ENCODE data around the gene SIRT2.
A peak's percentile ranks its signal among the peaks of the same experiment; 100 is the strongest.
"Not testable (repeated sequence)": the region's sequence is repeated elsewhere in the genome, so short reads cannot be mapped to it uniquely, and the experiment has no call there.

SIRT2 gene

DNA sequence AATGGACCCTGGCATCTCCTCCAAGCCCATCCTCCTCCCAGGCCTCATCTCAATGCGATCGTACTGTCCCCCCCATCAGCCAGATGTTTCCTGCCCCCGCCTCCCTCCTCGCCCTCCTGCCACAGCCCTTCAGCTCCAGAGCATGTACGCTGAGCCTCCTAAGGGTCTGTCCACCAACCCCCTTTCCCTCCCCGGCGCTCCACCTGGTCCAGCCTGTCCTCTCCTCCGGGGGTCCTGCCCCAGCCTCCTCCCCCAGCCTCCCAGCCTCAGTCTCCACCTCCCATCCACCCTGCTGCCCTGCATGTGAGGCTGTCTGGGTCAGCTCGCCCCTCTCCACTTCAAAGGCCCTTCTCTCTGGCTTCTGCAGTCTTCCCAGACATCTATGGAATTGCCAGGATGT lies 4.5 kb downstream of the SIRT2 start:
- Mint-ChIP-seq H3K4me3 (no peak overlapping the region), H3K27me3 (no peaks in the 10 kb centered on the region), H3K36me3 (peaks cover 3% of the 10 kb centered on the region), H3K4me1 (peaks cover 20% of the 10 kb centered on the region), H3K9me3 (no peaks in the 10 kb centered on the region), H3K27ac (no peak overlapping the region)
- no peak for DNase-seq
- CTCF ChIA-PET: no interaction called here

DNA sequence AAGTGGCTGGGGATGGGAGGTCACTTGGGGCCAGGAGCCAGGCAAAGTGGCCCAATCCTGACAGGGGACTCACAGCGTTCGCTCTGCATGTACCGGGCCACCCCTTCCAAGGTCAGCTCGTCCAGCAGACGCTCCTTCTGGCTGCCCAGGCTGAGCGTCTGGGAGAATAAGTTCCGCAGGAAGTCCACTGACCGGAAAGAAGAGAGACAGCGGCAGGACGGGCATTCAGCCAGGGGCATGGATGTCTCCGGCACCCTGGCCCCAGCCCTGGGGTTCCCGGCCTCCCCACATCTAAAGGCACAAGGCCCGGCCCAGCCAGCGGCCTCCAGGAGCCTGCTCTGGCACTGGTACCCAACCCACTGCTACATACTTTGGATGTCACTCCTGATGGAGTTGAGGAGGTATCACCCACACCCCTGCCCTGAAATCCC lies 6.1 kb downstream of the SIRT2 start:
- Mint-ChIP-seq H3K4me3 (no peak overlapping the region), H3K9me3 (no peaks in the 10 kb centered on the region), H3K27me3 (no peaks in the 10 kb centered on the region), H3K4me1 (peaks cover 13% of the 10 kb centered on the region), H3K36me3 (peaks cover 9% of the 10 kb centered on the region), H3K27ac (no peak overlapping the region)
- CTCF ChIA-PET: no interaction called here
- DNase-seq: no peak

DNA sequence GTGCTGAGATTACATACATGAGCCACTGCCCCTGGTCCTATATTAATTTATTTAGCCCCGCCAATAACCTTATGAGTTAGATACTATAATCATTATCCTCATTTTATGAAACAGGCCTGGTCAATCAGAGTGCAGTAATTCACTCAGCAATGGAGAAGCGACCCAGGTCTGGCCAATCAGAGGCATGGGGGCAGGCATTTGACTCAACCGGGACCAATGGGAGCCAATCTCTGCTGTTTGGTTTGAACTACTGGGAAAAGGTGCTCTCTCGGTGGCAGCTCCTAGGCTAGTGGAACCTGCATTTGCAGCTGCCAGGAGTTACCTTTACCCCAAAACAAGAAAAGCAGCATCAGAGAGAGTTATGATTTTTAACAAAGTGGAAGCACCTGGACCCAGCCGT lies 6.6 kb downstream of the SIRT2 start:
- H3K27me3 Mint-ChIP-seq: no peaks in the 10 kb centered on the region
- peaks cover 8% of the 10 kb centered on the region for H3K4me1 Mint-ChIP-seq
- peaks cover 9% of the 10 kb centered on the region for H3K36me3 Mint-ChIP-seq
- no peaks in the 10 kb centered on the region for H3K9me3 Mint-ChIP-seq
- no peak overlapping the region for H3K27ac Mint-ChIP-seq
- H3K4me3 Mint-ChIP-seq: no peak overlapping the region
- CTCF ChIA-PET: no interaction called here
- no peak for DNase-seq

- no peaks in the 10 kb centered on the region for H3K9me3 Mint-ChIP-seq
- H3K27ac Mint-ChIP-seq: no peak overlapping the region
- CTCF ChIA-PET: no interaction called here
- H3K36me3 Mint-ChIP-seq: peaks cover 9% of the 10 kb centered on the region
- no peak for DNase-seq
- H3K4me1 Mint-ChIP-seq: no peaks in the 10 kb centered on the region
- H3K4me3 Mint-ChIP-seq: no peak overlapping the region
- H3K27me3 Mint-ChIP-seq: no peaks in the 10 kb centered on the region
These were observed 7.6 kb downstream of the SIRT2 start for GRCh38 chr19:38891771-38892170.

GRCh38 chr19:38890686-38891085 lies 8.7 kb downstream of the SIRT2 start:
- no peak for DNase-seq
- Mint-ChIP-seq H3K4me3 (no peak overlapping the region), H3K27me3 (no peaks in the 10 kb centered on the region), H3K27ac (no peak overlapping the region), H3K4me1 (no peaks in the 10 kb centered on the region), H3K36me3 (peaks cover 9% of the 10 kb centered on the region), H3K9me3 (no peaks in the 10 kb centered on the region)
- CTCF ChIA-PET: interaction anchor here (1.0 kb wide), 1 partner anchor 488 kb away, joined by 3 read pairs; the partner anchor contains the start of gene FAM98C

DNA sequence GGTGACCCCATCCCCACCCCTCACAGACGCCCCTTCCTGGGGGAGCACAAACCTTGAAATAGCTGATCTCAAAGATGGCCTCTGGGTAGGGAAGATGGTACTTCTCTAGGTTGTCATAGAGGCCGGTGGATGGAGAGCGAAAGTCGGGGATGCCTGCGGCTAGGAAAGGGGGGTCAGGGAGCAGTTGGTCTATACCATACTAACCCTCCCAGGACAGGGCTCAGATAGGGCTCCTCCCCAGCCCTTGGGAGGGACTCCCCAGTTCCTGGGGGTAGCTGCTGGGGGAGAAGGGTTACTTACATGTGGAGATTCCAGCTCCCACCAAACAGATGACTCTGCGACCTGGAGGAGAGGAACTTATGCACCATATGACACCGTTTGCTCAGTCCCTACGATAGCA lies 9.6 kb downstream of the SIRT2 start:
- CTCF ChIA-PET: no interaction called here
- no peak for DNase-seq
- Mint-ChIP-seq H3K4me1 (no peaks in the 10 kb centered on the region), H3K9me3 (no peaks in the 10 kb centered on the region), H3K27ac (no peak overlapping the region), H3K4me3 (no peak overlapping the region), H3K27me3 (no peaks in the 10 kb centered on the region), H3K36me3 (peaks cover 9% of the 10 kb centered on the region)

DNA sequence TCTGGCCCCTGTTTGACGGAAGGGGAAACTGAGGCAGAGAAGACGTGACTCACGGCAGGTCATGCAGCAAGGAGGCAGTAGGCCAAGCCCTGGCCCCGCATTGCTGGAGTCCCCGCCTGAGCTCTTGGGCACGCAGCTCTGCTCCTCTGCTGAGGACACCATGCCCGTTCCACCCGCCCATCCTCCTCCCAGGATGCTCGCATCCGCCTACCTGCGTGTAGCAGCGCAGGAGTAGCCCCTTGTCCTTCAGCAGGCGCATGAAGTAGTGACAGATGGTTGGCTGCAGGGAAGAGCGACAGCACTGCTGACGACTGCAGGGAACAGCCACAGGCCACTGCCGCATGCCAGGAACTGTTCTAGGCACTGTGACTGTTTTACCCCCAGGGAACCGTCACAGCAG lies 10.5 kb downstream of the SIRT2 start:
- Mint-ChIP-seq H3K27me3 (no peaks in the 10 kb centered on the region), H3K4me1 (no peaks in the 10 kb centered on the region), H3K36me3 (peaks cover 6% of the 10 kb centered on the region), H3K4me3 (no peak overlapping the region), H3K27ac (no peak overlapping the region), H3K9me3 (no peaks in the 10 kb centered on the region)
- CTCF ChIA-PET: interaction anchor here (1.3 to 2.6 kb wide), 6 partner anchors 8 to 119 kb away, joined by 4 to 34 read pairs (median 6); partner anchors contain the start of genes MRPS12, RINL and SARS2
- no peak for DNase-seq

GRCh38 chr19:38884691-38885090 lies 14.7 kb downstream of the SIRT2 start:
- H3K27me3 Mint-ChIP-seq, H3K9me3 Mint-ChIP-seq, H3K27ac Mint-ChIP-seq, H3K4me3 Mint-ChIP-seq, CTCF ChIA-PET, DNase-seq: not testable (repeated sequence)
- peaks cover 11% of the 10 kb centered on the region for H3K36me3 Mint-ChIP-seq
- peaks cover 10% of the 10 kb centered on the region for H3K4me1 Mint-ChIP-seq

GRCh38 chr19:38883286-38883685 lies 16.1 kb downstream of the SIRT2 start:
- H3K27me3 Mint-ChIP-seq: no peaks in the 10 kb centered on the region
- H3K4me1 Mint-ChIP-seq: peaks cover 22% of the 10 kb centered on the region
- H3K36me3 Mint-ChIP-seq: peaks cover 8% of the 10 kb centered on the region
- CTCF ChIA-PET: no interaction called here
- no peak overlapping the region for H3K4me3 Mint-ChIP-seq
- H3K27ac Mint-ChIP-seq: no peak overlapping the region
- DNase-seq: no peak
- no peaks in the 10 kb centered on the region for H3K9me3 Mint-ChIP-seq

GRCh38 chr19:38880882-38881609 lies 18.4 kb downstream of the SIRT2 start:
- Mint-ChIP-seq H3K9me3 (no peaks in the 10 kb centered on the region), H3K36me3 (peaks cover 14% of the 10 kb centered on the region), H3K4me1 (peaks cover 43% of the 10 kb centered on the region), H3K4me3 (no peak overlapping the region), H3K27me3 (no peaks in the 10 kb centered on the region), H3K27ac (peak overlapping the region; percentile 82)
- no peak for DNase-seq
- CTCF ChIA-PET: no interaction called here

DNA sequence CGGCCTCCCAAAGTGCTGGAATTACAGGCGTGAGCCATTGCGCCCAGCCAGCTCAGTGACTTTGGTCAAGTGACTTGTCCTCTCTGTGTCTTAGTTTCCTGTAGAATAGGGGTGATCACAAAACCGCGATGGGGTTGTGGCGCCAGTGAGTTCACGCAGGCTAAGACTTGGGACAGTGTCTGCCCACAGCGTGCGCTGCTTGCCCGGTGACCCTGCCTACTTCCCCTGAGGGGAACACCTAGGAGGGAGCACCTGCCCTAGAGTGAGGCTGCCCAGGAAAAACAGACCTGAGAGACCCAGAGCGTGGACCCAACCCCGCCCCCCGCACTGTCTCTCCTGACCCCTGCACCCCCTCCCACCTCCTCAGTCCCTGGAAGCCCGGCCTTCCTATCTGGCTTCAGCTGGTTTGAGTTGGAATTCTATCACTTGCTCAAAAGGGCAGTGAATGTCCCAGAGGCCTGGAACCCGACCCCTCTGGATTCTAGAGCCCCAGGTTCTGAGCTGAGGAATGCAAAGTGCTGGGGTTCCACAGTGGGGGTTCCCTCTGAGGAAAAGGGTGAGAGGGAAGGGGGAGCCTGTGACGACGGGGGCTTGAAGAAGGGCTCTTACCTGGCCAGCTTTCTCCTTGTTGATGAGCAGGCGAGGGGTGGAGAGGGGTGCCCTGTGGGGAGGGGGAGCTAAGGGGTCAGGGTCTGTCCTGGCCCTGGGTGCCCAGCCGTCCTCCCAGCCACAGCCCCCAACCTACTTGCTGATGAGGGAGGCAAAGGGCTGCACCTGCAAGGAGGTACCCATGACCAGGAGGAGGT lies 19.1 kb downstream of the SIRT2 start:
- H3K27ac Mint-ChIP-seq: peak overlapping the region; percentile 98
- peak overlapping the region; percentile 28 for H3K4me3 Mint-ChIP-seq
- no peaks in the 10 kb centered on the region for H3K9me3 Mint-ChIP-seq
- CTCF ChIA-PET: interaction anchor here (4.3 kb wide), 1 partner anchor 7 kb away, joined by 34 read pairs; no protein-coding TSS in a partner anchor
- no peaks in the 10 kb centered on the region for H3K27me3 Mint-ChIP-seq
- no peak for DNase-seq
- H3K36me3 Mint-ChIP-seq: peaks cover 20% of the 10 kb centered on the region
- peaks cover 46% of the 10 kb centered on the region for H3K4me1 Mint-ChIP-seq

DNA sequence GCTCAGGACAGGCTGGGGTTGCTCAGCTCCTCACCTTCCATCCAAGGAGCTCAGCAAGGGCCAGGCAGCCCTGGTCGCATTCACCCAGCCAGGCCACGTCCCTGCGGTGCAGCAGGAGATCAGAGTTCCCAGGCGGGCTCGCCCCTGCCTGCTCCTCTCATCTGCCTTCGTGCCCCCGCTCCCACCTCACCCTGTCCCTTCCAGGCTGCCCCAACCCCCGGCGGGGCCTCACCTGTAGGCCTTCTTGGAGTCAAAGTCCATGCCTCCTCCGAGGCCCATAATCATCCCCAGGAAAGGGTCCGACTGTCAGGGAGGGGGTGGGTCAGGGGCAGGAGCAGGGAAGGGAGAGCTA lies 20.0 kb downstream of the SIRT2 start:
- Mint-ChIP-seq H3K9me3 (no peaks in the 10 kb centered on the region), H3K36me3 (peaks cover 20% of the 10 kb centered on the region), H3K27me3 (no peaks in the 10 kb centered on the region), H3K4me1 (peaks cover 46% of the 10 kb centered on the region), H3K4me3 (peak overlapping the region; percentile 92), H3K27ac (peak overlapping the region; percentile 98)
- DNase-seq: no peak
- CTCF ChIA-PET: interaction anchor here (1.4 to 4.3 kb wide), 2 partner anchors 8 to 48 kb away, joined by 4 to 34 read pairs; no protein-coding TSS in a partner anchor

- Mint-ChIP-seq H3K4me1 (peaks cover 46% of the 10 kb centered on the region), H3K4me3 (peak overlapping the region; percentile 92), H3K27me3 (no peaks in the 10 kb centered on the region), H3K9me3 (no peaks in the 10 kb centered on the region), H3K27ac (peak overlapping the region; percentile 98), H3K36me3 (peaks cover 20% of the 10 kb centered on the region)
- peak; percentile 30 for DNase-seq
- CTCF ChIA-PET: interaction anchor here (1.2 to 4.3 kb wide), 4 partner anchors 9 to 52 kb away, joined by 4 to 34 read pairs (median 6); partner anchors contain the start of genes MRPS12 and SARS2
These were observed 20.6 kb downstream of the SIRT2 start for GRCh38 chr19:38878575-38879399.

Measured in activated naive CD4-positive, alpha-beta T cell treated with anti-CD3 and anti-CD28 coated beads, Interleukin-2, amount 10 ng/mL, durations not matched to agents 7 days and 5 days (primary cell).